Measurements from ENCODE around the gene C1orf226. TPM values are rescaled to one million over a fixed set of nuclear protein-coding genes. Genes with fewer than 3 reads are reported as not detected.
"Not testable (repeated sequence)": the region's sequence is repeated elsewhere in the genome, so short reads cannot be mapped to it uniquely, and the experiment has no call there.

Gene C1orf226
- total RNA-seq, 1 donor from 2014 or later = not detected

DNA sequence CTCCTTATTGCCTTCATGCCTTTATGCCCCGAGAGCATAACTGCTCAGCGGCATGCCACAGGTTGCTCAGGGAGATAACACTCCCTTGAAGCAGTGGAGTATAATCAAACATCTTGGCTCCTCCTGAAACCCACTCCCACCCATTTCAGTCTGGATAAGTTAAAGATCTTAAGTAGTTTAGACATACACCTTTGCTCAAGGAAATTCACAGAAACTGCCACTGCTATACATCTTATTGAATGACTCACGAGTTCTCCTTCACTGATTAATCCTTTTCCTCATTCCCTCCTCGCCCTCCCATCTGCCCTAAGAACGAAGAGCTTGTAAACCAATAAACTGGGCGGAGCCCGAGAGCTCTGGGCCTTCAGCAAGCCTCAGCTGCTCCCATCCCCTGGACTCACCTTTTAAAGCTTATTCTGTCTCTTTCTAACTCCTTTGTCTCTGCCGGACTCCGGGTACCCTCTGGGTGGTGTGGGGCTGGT is 38.0 kb downstream of the C1orf226 start:
- H3K27me3 Mint-ChIP-seq; intact Hi-C loops (cut with micrococcal nuclease); H3K27ac Mint-ChIP-seq; H3K9me3 Mint-ChIP-seq; H3K36me3 Mint-ChIP-seq (ENCODE audit: low read depth); DNase-seq; H3K4me3 Mint-ChIP-seq; H3K4me1 Mint-ChIP-seq: not testable (repeated sequence)

DNA sequence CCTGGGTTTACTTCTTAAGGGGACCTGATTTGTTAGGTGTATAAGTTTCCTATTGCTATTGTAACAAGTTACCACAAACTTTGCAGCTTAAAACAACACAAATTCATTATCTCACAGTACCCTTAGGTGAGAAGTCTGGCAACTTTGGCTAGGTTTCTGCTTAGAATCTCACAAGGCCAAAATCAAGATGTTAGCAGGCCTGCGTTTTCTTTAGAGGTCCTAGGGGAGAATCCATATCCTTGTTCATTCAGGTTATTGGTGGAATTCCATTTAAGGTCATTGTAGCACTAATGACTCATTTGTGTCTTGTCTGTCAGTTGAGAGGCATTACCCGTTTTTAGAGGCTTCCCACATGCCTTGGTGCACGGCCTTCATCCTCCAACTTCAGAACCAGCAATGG is 38.6 kb downstream of the C1orf226 start:
- Mint-ChIP-seq H3K36me3 (ENCODE audit: low read depth) (no peaks in the 10 kb centered on the region), H3K4me1 (no peaks in the 10 kb centered on the region), H3K27me3 (peaks cover 9% of the 10 kb centered on the region), H3K9me3 (no peaks in the 10 kb centered on the region), H3K27ac (no peak overlapping the region), H3K4me3 (no peak overlapping the region)
- DNase-seq = no peak
- intact Hi-C loops (cut with micrococcal nuclease) = no loop called here

DNA sequence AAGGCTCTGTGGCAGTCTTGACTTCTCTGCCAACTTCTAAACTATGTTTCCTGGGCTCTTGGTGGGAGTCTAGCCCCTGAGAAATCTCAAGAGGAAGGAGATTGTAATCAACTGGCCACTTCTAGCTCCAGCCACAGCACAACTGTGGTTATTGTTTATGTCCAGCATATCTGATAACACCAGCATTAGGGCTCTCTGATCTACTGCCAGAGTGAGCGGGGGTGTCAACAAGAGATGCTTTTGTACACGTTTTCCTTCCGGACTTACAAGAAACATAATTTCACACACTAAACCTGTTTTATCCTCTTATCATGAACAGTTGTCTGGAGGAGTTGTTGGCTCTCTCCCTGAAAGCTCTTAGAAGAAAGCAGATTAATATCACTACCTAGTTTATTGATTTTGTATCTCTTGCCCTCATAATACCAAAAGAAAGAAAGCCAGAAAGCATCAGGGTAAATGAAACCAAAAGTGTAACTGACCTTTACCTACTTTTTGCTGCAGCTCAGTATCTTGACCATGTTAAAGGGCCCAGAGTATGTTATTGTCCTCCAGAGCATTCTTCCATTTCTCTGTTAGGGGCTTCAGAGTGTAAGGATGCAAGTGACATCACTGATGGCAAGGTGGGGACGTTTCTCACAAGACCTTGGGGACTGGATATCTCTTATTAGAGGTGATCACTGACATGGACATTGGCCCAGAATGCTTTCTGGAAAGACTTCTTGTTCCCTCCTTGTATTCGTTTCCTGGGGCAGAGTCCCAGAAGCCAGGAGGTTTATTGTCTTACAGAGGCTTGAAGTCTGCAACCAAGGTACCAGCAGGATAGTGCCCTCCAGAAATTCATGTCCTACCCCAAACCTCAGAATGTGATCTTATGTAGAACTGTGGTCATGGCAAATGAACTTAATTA is 40.0 kb downstream of the C1orf226 start:
- no peaks in the 10 kb centered on the region for H3K9me3 Mint-ChIP-seq
- H3K4me1 Mint-ChIP-seq = no peaks in the 10 kb centered on the region
- no peaks in the 10 kb centered on the region for H3K36me3 Mint-ChIP-seq (ENCODE audit: low read depth)
- no peak overlapping the region for H3K4me3 Mint-ChIP-seq
- intact Hi-C loops (cut with micrococcal nuclease) = no loop called here
- peaks cover 3% of the 10 kb centered on the region for H3K27me3 Mint-ChIP-seq
- no peak overlapping the region for H3K27ac Mint-ChIP-seq
- no peak for DNase-seq

DNA sequence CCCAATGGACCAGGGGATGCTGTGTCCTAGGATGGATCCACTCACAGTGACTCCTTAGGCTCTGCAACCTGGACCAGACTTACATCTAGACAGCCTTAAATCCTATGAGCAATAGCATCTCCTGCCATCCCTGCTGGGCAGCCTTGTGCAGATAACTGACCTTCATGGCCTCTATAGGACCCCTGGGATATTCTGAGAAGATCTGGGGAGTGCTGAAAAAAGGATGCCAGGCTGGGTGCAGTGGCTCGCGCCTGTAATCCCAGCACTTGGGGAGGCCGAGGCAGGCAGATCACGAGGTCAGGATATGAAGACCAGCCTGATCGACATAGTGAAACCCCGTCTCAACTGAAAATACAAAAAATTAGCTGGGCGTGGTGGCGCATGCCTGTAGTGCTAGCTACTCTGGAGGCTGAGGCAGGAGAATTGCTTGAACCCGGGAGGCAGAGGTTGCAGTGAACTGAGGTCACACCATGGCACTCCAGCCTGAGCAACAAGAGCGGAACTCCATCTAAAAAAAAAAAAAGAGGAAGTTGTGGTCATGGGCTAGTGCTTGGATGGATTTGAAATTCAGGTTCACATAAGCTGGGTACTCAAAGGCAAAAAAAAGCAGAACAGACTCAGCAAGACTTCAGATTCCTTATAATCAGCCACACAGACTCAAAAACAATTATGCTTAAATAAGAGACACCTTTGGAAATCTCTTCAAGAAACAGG is 41.3 kb downstream of the C1orf226 start:
- no peak for DNase-seq
- H3K27ac Mint-ChIP-seq = no peak overlapping the region
- H3K4me1 Mint-ChIP-seq = no peaks in the 10 kb centered on the region
- H3K36me3 Mint-ChIP-seq (ENCODE audit: low read depth) = no peaks in the 10 kb centered on the region
- H3K27me3 Mint-ChIP-seq = peaks cover 3% of the 10 kb centered on the region
- no peaks in the 10 kb centered on the region for H3K9me3 Mint-ChIP-seq
- no peak overlapping the region for H3K4me3 Mint-ChIP-seq
- intact Hi-C loops (cut with micrococcal nuclease) = no loop called here

DNA sequence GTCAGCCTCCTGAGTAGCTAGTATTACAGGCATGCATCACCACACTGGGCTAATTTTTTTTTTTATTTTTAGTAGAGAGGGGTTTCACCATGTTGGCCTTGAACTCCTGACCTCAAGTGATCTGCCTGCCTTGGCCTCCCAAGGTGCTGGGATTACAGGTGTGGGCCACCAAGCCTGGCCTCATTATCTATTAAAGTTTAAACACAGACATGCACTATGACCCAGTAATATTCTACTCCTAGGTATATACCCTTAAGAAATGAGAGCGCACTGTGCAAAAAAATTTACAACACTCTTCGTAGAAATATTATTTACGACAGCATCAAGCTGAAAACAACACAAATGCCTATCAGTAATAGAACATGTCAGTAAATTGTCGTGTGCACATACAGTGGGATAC is 49.1 kb downstream of the C1orf226 start:
- no peaks in the 10 kb centered on the region for H3K4me1 Mint-ChIP-seq
- intact Hi-C loops (cut with micrococcal nuclease) = no loop called here
- no peak overlapping the region for H3K4me3 Mint-ChIP-seq
- DNase-seq = no peak
- no peaks in the 10 kb centered on the region for H3K36me3 Mint-ChIP-seq (ENCODE audit: low read depth)
- H3K9me3 Mint-ChIP-seq = no peaks in the 10 kb centered on the region
- peaks cover 4% of the 10 kb centered on the region for H3K27me3 Mint-ChIP-seq
- no peak overlapping the region for H3K27ac Mint-ChIP-seq

DNA sequence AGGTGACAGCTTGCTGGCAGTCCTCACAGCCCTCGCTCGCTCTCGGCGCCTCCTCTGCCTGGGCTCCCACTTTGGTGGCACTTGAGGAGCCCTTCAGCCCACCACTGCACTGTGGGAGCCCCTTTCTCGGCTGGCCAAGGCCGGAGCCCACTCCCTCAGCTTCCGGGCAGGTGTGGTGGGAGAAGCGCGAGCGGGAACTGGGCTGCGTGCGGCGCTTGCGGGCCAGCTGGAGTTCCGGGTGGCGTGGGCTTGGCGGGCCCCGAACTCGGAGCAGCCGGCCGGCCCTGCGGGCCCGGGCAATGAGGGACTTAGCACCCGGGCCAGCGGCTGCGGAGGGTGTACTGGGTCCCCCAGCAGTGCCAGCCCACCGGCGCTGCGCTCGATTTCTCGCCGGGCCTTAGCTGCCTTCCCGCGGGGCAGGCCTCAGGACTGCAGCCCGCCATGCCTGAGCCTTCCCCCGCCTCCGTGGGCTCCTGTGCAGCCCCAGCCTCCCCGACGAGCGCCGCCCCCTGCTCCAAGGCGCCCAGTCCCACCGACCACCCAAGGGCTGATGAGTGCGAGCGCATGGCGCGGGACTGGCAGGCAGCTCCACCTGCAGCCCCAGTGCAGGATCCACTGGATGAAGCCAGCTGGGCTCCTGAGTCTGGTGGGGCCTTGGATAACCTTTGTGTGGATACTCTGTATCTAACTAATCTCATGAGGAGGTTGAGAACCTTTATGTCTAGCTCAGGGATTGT is 51.6 kb downstream of the C1orf226 start:
- H3K27me3 Mint-ChIP-seq; H3K4me1 Mint-ChIP-seq; DNase-seq; H3K4me3 Mint-ChIP-seq; intact Hi-C loops (cut with micrococcal nuclease); H3K9me3 Mint-ChIP-seq; H3K27ac Mint-ChIP-seq; H3K36me3 Mint-ChIP-seq (ENCODE audit: low read depth): not testable (repeated sequence)

Other genes with a start within 250 kb of the C1orf226 start
- not detected in 2 replicates for gene SPATA46, start 4.9 kb upstream of the C1orf226 start, total RNA-seq
- not detected in 2 replicates for gene SH2D1B, start 30.4 kb downstream of the C1orf226 start, total RNA-seq
- gene UHMK1, start 116.1 kb downstream of the C1orf226 start, total RNA-seq = 59.8 and 60.1 TPM in 2 replicates
- 44.5 and 44.9 TPM in 2 replicates for gene UAP1, start 180.0 kb downstream of the C1orf226 start, total RNA-seq

Data from activated CD4-positive, alpha-beta T cell treated with anti-CD3 and anti-CD28 coated beads, Interleukin-2, amount 10 ng/mL, durations not matched to agents 24 days and 14 days (primary cell).